Activated B cell treated with CpG ODN at 0.5 μM for 24 hours (primary cell): ENCODE measurements around the gene GALNT12. TPM values are rescaled to one million over a fixed set of nuclear protein-coding genes. Genes with fewer than 3 reads are reported as not detected.
A peak's percentile ranks its signal among the peaks of the same experiment; 100 is the strongest.

Experiments
- ATAC-seq: fragments of 200-7000 bp; cut with Tn5 transposase; one replicate; pipeline ENCODE4 v1.10.0; 2021; ENCODE audit warnings: low read depth, mild to moderate bottlenecking, moderate library complexity
- CTCF ChIA-PET: fragments of 350-600 bp; sonication (Branson Sonifier 250); formaldehyde crosslinking; loops from one replicate; lab custom pipeline; 2021; ENCODE audit warnings: antibody characterized with exemption; lab: Charles Lee
- POLR2A ChIA-PET: fragments of 350-600 bp; sonication (Branson Sonifier 250); formaldehyde crosslinking; loops from one replicate; lab custom pipeline; 2021; ENCODE audit warnings: antibody characterized with exemption; lab: Charles Lee
- DNase-seq: peaks from one replicate; pipeline ENCODE4 v3.0.0; 2022
- H3K27ac Mint-ChIP-seq: one replicate; pipeline ENCODE4 v1.8.0; 2020; ENCODE audit warnings: mixed read lengths
- H3K27me3 Mint-ChIP-seq: one replicate; pipeline ENCODE4 v1.8.0; 2021; ENCODE audit warnings: mixed read lengths
- H3K36me3 Mint-ChIP-seq: one replicate; pipeline ENCODE4 v1.8.0; 2021; ENCODE audit warnings: low read depth, mixed read lengths
- H3K4me1 Mint-ChIP-seq: one replicate; pipeline ENCODE4 v1.8.0; 2021; ENCODE audit warnings: mixed read lengths
- H3K4me3 Mint-ChIP-seq: one replicate; pipeline ENCODE4 v1.8.0; 2020; ENCODE audit warnings: mild to moderate bottlenecking, mixed read lengths
- H3K9me3 Mint-ChIP-seq: one replicate; pipeline ENCODE4 v1.8.0; 2020; ENCODE audit warnings: mixed read lengths
- intact Hi-C: fragments of 100-400 bp; cut with micrococcal nuclease; formaldehyde crosslinking; loops from one replicate; pipeline ENCODE4 v1.15.1; 2024
- total RNA-seq: library from RNA; stranded (reverse); gene quantifications from 2 replicates; pipeline ENCODE4 v1.2.3, GENCODE V29; 2022
- TF ChIP-seq, protein P1 (sequence below): fragments of 200-600 bp; IDR thresholded peaks from one replicate; pipeline ENCODE4 v1.8.0; 2022; ENCODE audit warnings: antibody characterized with exemption, mild to moderate bottlenecking

GALNT12 gene
- total RNA-seq, 1 donor from 2014 or later, result 2.0 TPM

DNA sequence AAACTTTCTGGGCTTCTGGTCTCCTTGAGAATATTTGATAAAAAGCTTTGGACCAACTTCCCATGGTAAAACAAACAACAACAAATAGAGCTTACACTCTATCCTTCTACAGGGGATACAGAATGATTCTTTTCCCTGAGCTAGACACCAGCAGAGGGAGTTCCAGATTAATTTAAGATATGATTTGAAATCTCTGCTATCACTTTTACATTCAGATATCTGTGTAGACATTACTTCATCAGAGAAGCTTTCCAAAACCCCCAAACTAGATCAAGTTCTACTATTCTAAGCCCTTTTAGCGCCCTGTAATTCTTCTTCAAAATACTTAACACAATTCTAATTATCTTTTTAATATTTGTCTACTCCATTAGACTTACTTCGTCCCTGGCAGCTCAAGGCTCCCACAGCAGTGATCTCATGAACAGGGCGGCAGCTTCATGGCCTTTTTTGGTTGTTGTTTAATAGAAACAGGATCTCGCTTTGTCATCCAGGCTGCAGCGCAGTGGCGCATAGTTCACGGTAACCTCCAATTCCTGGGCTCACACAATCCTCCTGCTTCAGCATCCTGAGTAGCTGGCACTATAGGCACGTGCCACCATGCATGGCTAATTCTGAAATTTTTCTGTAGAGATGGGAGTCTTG lies 955 bp upstream of the GALNT12 start:
- intact Hi-C loops, result loop anchor here (1.0 kb wide), 1 partner anchor 10 kb away; the partner anchor contains the start of gene ANKS6
- POLR2A ChIA-PET, result no interaction called here
- H3K4me1 Mint-ChIP-seq, result peaks cover 18% of the 10 kb centered on the region
- DNase-seq, result no peak
- no peaks in the 10 kb centered on the region for H3K36me3 Mint-ChIP-seq
- peaks cover 19% of the 10 kb centered on the region for H3K27me3 Mint-ChIP-seq
- TF ChIP-seq, protein P1, sequence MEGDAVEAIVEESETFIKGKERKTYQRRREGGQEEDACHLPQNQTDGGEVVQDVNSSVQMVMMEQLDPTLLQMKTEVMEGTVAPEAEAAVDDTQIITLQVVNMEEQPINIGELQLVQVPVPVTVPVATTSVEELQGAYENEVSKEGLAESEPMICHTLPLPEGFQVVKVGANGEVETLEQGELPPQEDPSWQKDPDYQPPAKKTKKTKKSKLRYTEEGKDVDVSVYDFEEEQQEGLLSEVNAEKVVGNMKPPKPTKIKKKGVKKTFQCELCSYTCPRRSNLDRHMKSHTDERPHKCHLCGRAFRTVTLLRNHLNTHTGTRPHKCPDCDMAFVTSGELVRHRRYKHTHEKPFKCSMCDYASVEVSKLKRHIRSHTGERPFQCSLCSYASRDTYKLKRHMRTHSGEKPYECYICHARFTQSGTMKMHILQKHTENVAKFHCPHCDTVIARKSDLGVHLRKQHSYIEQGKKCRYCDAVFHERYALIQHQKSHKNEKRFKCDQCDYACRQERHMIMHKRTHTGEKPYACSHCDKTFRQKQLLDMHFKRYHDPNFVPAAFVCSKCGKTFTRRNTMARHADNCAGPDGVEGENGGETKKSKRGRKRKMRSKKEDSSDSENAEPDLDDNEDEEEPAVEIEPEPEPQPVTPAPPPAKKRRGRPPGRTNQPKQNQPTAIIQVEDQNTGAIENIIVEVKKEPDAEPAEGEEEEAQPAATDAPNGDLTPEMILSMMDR, result no peak
- no peak for ATAC-seq
- H3K27ac Mint-ChIP-seq, result no peak overlapping the region
- CTCF ChIA-PET, result interaction anchor here (0.8 to 1.3 kb wide), 3 partner anchors 9 to 41 kb away, joined by 3 to 4 read pairs (median 3); no protein-coding TSS in a partner anchor
- peak overlapping the region; percentile 85 for H3K4me3 Mint-ChIP-seq
- H3K9me3 Mint-ChIP-seq, result no peaks in the 10 kb centered on the region

- peak; percentile 59 for ATAC-seq
- peaks cover 14% of the 10 kb centered on the region for H3K27me3 Mint-ChIP-seq
- intact Hi-C loops, result loop anchor here (1.0 kb wide), 1 partner anchor 12 kb away; the partner anchor contains the start of gene ANKS6
- ChIA-PET CTCF (interaction anchor here (1.4 kb wide), 1 partner anchor 10 kb away, joined by 3 read pairs; no protein-coding TSS in a partner anchor), POLR2A (interaction anchor here (0.8 to 1.3 kb wide), 3 partner anchors 11 to 551 kb away, joined by 3 to 12 read pairs (median 3); no protein-coding TSS in a partner anchor)
- peaks cover 18% of the 10 kb centered on the region for H3K4me1 Mint-ChIP-seq
- H3K4me3 Mint-ChIP-seq, result peak overlapping the region; percentile 86
- peak overlapping the region; percentile 18 for H3K27ac Mint-ChIP-seq
- TF ChIP-seq, protein P1, result no peak
- no peaks in the 10 kb centered on the region for H3K36me3 Mint-ChIP-seq
- no peak for DNase-seq
- H3K9me3 Mint-ChIP-seq, result no peaks in the 10 kb centered on the region
Observed at GRCh38 chr9:98807814-98808195, 335 bp downstream of the GALNT12 start.

DNA sequence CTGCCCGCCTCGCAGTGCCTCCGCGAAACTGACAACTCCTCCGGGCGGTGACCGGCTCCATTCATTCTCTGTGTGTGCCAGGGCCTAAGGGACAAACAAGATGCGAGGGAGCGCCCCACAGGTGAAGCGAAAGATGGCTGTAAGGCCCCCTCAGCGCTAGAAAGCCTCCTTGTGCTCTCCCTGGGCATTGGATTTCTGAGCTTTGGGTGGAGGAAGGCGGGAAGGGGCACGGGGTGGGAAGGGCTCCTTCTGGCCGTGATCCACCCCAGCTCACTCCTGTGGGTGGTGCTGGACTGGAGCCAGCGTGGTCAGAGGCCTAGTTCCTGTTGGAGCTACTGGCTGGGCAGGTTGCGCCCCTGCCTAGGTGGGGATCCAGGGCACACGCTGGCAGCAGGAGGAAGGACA lies 943 bp downstream of the GALNT12 start:
- intact Hi-C loops, result no loop called here
- no peaks in the 10 kb centered on the region for H3K9me3 Mint-ChIP-seq
- peak overlapping the region; percentile 86 for H3K4me3 Mint-ChIP-seq
- POLR2A ChIA-PET, result interaction anchor here (0.8 to 1.3 kb wide), 3 partner anchors 11 to 552 kb away, joined by 3 to 12 read pairs (median 3); no protein-coding TSS in a partner anchor
- ATAC-seq (no peak), DNase-seq (no peak)
- no peaks in the 10 kb centered on the region for H3K36me3 Mint-ChIP-seq
- peaks cover 12% of the 10 kb centered on the region for H3K27me3 Mint-ChIP-seq
- CTCF ChIA-PET, result interaction anchor here (1.4 kb wide), 1 partner anchor 10 kb away, joined by 3 read pairs; no protein-coding TSS in a partner anchor
- peaks cover 18% of the 10 kb centered on the region for H3K4me1 Mint-ChIP-seq
- TF ChIP-seq, protein P1, result no peak
- H3K27ac Mint-ChIP-seq, result peak overlapping the region; percentile 18

DNA sequence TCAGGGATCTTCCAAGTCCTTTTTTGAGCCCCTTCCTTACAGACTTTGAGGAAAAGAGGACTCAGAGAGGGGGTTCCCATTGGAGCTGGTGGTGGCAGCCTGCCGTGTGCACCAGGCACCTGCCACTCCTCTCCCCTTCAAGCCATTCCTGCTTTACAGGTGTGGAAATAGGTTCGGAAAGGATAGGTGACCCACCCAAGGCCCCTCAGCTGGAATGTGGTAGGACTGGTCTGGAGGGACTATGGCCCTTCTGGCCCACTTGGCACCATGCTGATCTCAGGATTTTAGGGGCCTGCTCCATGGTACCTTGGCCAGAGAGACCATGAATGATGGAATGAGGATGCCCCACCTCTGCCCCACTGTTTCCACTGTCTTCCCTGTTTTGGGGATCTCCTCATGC lies 1.4 kb downstream of the GALNT12 start:
- H3K9me3 Mint-ChIP-seq, result no peaks in the 10 kb centered on the region
- ATAC-seq (no peak), DNase-seq (no peak)
- H3K27ac Mint-ChIP-seq, result no peak overlapping the region
- intact Hi-C loops, result no loop called here
- peaks cover 18% of the 10 kb centered on the region for H3K4me1 Mint-ChIP-seq
- TF ChIP-seq, protein P1, result no peak
- H3K4me3 Mint-ChIP-seq, result peak overlapping the region; percentile 86
- POLR2A ChIA-PET, result interaction anchor here (1.2 to 1.3 kb wide), 2 partner anchors 15 to 552 kb away, joined by 3 to 12 read pairs; no protein-coding TSS in a partner anchor
- no peaks in the 10 kb centered on the region for H3K36me3 Mint-ChIP-seq
- peaks cover 11% of the 10 kb centered on the region for H3K27me3 Mint-ChIP-seq
- CTCF ChIA-PET, result interaction anchor here (1.4 kb wide), 1 partner anchor 11 kb away, joined by 3 read pairs; no protein-coding TSS in a partner anchor
